HFF-Myc (cell line): ENCODE measurements around the gene PCDH1.

Experiments used
- DNase-seq: peaks from one replicate; pipeline ENCODE4 v3.0.0-alpha.2; 2011; ENCODE audit warnings: low read depth; ENCODE audit errors: extremely low read depth
- H3K4me3 ChIP-seq: replicated peaks from 2 replicates; pipeline ENCODE4 v1.5.1; 2011; ENCODE audit warnings: low read depth, mild to moderate bottlenecking, control low read depth, low read length
- CTCF ChIP-seq: IDR thresholded peaks from 2 replicates; pipeline ENCODE4 v1.5.1; 2012; ENCODE audit warnings: mild to moderate bottlenecking, low read depth, low read length, control low read depth; ENCODE audit errors: missing control alignments

Gene PCDH1

GRCh38 chr5:141810702-141811101, 67.5 kb downstream of the PCDH1 start:
- TF ChIP-seq CTCF: no peak
- no peak overlapping the region for H3K4me3 ChIP-seq
- no peak for DNase-seq

GRCh38 chr5:141809380-141810096, 68.7 kb downstream of the PCDH1 start:
- DNase-seq: no peak
- TF ChIP-seq CTCF: no peak
- H3K4me3 ChIP-seq: no peak overlapping the region

GRCh38 chr5:141808857-141809256, 69.4 kb downstream of the PCDH1 start:
- DNase-seq: no peak

GRCh38 chr5:141807732-141808131, 70.5 kb downstream of the PCDH1 start:
- no peak for TF ChIP-seq CTCF
- DNase-seq: no peak
- H3K4me3 ChIP-seq: no peak overlapping the region

More at GRCh38 chr5:141808857-141809256, 69.4 kb downstream of the PCDH1 start:
- H3K4me3 ChIP-seq: no peak overlapping the region
- TF ChIP-seq CTCF: no peak

- no peak overlapping the region for H3K4me3 ChIP-seq
- no peak for DNase-seq
- TF ChIP-seq CTCF: no peak
Measured at GRCh38 chr5:141807329-141807728, 70.9 kb downstream of the PCDH1 start.

- no peak for DNase-seq
- TF ChIP-seq CTCF: no peak
- no peak overlapping the region for H3K4me3 ChIP-seq
Measured at GRCh38 chr5:141806626-141807025, 71.6 kb downstream of the PCDH1 start.
